Hindlimb muscle (tissue), 1 donor: ENCODE measurements around the gene ZFAND4. TPM values are rescaled to one million over a fixed set of nuclear protein-coding genes. Genes with fewer than 3 reads are reported as not detected.
"Not testable (repeated sequence)": the region's sequence is repeated elsewhere in the genome, so short reads cannot be mapped to it uniquely, and the experiment has no call there.

Experiments used
- DNase-seq: peaks from one replicate; pipeline ENCODE4 v3.0.0-alpha.2; 2013
- polyA plus RNA-seq: library from polyadenylated mRNA; unstranded; fragments of 120-200 nt; gene quantifications from one replicate; pipeline ENCODE4 v1.2.1, GENCODE V29; 2013; ENCODE audit not compliant: insufficient read length

Gene ZFAND4
- polyA plus RNA-seq, result 10.0 TPM

DNA sequence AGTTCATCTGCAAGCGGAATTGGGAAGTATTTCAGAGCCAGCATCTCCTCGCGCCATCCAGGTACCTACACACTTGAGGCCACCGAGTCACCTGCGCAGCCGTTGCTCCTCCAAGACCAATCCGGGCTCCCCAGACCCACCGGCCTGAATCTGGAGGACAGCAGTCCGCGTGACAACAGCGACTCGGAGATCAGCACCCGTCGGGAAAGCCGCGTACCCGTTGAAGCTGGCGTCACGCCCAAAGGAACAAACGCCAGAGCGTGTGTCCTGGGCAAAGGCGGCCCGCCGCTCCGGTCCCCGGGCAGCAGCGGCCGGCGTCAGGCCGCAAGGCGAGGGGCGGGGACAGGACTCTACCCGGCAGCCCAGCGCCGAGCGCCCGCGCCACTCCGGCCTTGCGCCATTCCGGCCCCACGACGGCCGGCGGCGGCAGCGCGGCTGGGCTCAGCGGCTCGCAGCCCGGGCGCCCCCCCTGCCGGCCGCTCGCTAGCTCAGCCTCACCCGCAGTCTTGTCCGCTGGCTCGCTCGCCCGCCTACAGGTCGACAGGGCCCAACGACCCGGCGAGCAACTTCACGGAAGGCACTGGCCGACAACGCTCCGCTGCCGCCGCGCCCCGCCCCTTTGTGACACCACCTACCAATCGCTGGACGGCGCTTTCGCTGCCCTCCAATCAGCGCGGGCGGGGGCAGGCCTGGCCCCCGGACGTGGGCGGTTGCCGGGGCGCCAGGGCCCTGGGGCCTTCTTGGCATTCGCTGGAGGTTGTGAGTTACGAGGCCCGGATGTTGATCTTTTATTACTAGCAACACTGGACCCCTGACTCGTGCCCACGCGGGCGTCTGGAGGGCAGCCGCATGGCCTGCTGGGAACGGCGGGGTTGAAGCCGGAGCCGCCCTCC is at the start of gene ZFAND4:
Gene ZFAND4, minus strand, starts transcription at position 592 of the 893 bp plus-strand sequence. CDS start 9,047 bp downstream, outside the sequence.
- peak; percentile 93 for DNase-seq

DNA sequence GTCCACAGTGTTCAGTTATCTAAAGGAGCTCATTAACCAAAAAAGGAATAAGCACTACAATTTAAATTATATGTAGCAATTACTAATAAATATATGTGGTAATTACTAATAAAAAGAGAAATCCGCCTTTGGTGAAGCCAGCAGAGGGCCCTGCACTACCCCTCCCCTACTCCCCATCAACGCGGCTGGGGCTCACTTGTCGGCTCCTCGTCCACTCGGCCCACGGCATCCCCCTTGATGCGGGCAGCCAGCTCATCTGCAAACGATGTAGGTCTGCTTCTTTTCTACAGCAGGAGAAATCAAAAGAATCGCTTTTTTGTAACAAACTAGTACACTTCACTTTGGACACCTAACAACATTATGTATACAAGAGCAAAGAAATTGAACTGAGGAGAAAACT is 48.9 kb upstream of the ZFAND4 start:
- DNase-seq, result not testable (repeated sequence)

DNA sequence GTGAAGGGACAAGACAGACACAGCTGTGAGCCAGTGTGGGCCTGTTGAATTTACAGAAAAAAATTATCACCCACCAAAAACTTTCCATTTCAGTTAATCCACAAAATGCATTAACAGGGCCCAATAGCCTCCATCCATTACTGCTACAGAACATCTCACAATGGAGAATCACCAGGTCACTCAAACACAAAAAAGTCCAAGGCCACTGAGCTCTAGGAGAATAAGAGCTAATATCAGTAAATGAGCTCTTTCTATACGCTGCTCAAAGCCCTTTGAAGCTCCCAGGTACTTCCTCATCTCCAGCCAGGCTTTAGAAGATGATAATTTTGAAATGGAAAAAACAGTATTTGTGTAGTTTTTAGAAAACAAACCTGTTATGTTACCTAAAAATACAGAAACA is 45.1 kb upstream of the ZFAND4 start:
- DNase-seq, result not testable (repeated sequence)

DNA sequence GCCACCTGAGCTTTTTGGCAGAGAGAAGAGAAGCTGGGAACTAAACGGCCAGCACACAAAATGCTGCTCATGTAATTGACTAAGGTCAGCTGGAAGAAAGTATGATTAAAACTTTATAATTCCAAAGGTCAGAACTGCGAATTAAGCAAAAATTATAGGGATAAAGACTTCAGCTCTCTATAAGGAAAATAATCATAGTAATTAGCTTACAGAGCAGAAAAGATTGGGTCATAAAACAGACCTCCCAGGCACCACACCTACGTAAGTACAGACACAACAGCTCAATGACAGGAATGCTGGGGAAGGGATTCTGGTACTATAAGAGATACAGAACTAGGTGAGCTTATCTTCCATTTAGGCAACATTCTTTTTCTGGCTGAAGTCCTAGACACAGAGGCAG is 44.5 kb upstream of the ZFAND4 start:
- DNase-seq, result not testable (repeated sequence)

DNA sequence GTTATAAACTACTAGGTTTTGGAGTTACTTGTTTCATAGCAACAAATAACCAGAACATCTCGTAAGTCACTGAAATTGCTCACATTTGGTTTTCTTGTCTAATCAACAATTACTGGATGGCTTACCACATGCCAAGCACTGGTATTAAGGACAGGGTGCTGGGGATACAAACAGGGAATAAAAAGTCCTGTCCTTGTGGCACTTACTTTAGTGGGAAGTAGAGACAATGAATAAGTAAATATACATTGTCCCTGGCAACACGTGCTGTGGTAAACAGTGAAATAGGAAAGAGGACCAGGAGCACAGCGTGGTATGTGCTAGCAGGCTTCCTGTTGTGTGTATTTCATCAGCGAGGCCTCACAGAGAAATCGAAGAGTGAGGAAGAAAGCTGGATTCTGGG is 38.7 kb upstream of the ZFAND4 start:
- DNase-seq, result not testable (repeated sequence)

DNA sequence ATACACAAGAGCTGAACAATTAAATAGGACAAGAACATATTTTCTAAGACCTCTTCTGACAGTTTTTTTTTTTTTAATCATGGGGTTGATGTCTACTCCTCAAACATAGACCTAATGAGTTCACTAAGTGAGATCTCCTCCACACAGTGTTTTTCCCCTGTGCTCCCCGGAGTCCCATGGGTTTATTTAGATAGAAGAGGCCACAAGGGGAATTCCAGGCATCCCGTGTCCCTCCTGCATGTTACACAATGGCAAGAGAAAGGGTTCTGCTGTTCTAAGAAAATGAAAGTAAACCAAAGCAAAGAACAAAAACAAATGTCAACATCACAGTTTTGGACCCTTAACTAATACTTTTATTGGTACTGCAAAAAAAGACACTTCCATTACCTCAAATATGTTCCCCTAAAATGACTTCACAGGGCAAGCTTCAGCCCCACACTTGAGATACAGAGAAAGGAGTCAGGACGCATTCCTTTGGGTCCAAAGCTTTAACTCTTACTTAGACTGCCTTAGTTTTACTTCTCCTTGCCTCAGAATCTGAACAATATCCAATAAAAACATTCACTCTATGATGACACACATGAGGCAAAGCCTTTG is 37.7 kb upstream of the ZFAND4 start:
- not testable (repeated sequence) for DNase-seq

DNA sequence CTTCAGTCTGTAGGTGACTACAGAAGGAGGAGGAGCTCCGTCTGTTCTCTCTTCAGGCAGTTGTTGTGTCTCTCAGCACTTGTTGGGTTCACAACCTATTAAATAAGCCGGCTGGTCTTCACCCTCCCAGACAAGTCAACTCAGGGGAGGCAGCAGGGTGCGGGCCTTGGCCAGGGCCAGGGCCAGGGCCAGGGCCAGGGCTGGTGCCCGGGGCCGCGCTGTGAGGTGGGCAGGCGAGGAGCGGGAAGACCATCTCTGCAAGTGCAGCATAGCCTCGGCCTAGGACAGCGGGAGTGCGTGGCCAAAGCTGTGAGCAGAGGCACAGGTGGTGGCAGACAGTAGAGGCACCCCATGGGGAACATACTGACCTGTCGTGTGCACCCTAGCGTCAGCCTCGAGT is 5.9 kb upstream of the ZFAND4 start:
- DNase-seq, result not testable (repeated sequence)

DNA sequence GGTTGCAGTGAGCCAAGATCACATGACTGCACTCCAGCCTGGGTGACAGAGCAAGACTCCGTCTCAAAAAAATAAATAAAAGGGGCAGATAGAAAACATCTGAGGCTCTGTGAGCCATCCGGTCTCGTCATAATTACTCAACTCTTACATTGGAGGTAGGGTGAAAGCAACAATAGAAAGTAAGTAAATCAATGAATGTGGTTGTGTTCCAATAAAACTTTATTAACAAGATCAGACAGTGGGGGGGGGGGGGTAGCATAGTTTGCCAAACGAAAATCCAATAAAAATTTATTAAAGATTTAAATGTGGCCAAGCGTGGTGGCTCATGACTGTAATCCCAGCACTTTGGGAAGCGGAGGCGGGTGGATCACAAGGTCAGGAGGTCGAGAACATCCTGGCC is 2.8 kb upstream of the ZFAND4 start:
- DNase-seq, result no peak

DNA sequence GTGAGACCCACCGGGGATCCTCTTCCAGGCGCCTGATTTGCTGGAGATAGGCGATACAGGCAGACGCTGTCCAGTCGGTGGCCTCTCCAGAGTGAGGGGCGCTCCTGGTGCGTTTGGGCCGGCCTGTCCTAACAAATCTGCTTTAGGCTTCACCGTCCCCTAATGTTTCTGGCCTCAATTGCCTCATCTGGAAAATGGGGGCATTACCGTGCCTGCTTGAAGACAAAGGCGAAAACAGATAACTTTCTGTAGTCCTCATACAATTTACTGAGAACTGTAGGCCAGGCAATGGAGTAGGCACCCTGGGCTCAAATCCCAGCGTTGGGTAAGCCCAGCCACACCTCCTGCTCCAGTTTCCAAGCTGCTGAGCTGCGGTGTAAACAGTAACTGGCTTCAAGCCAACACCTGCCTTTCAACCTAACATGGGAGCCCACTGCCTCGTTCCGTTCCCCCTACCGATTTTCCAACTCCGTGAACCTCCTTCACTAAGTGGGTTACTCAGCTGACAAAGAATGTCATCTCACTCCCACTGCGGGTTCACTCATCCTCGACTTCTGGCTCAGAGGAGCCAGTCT is 589 bp upstream of the ZFAND4 start:
- peak; percentile 31 for DNase-seq

DNA sequence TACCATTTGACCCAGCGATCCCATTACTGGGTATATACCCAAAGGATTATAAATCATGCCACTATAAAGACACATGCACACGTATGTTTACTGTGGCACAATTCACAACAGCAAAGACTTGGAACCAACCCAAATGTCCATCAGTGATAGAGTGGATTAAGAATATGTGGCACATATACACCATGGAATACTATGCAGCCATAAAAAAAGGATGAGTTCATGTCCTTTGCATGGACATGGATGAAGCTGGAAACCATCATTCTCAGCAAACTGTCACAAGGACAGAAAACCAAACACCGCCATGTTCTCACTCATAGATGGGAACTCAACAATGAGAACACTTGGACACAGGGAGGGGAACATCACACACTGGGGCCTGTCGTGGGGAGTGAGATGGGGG is 1.3 kb downstream of the ZFAND4 start:
- DNase-seq, result not testable (repeated sequence)

DNA sequence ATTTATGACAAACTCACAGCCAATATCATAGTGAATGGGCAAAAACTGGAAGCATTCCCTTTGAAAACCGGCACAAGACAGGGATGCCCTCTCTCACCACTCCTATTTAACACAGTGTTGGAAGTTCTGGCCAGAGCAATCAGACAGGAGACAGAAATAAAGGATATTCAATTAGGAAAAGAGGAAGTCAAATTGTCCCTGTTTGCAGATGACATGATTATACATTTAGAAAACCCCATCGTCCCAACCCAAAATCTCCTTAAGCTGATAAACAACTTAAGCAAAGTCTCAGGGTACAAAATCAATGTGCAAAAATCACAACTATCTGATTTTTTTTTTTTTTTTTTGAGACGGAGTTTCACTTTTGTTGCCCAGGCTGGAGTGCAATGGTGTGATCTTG is 2.7 kb downstream of the ZFAND4 start:
- DNase-seq, result not testable (repeated sequence)

DNA sequence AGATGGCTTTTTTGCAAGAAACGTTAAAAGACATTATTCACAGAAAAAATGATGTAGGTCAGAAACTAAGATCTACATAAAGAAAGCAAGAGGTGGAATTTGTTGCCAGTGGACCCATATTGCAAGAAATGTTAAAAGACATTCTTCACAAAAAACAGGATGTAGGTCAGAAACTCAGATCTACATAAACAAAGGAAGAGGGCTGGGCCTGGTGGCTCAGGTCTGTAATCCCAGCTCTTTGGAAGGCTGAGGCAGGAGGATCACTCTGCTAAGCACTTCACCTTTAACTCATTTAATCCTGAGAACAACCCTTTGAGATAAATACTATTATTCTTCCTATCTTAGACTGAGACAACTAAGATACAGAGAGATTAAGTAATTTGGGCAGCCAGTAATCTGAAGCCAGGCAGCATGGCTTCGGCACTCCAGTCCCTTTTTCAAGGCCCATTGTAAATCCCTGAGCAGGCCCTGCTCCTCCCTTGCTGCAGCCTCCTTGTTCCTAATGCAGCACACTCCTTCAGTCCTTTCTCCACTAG is 11.6 kb downstream of the ZFAND4 start:
- no peak for DNase-seq

DNA sequence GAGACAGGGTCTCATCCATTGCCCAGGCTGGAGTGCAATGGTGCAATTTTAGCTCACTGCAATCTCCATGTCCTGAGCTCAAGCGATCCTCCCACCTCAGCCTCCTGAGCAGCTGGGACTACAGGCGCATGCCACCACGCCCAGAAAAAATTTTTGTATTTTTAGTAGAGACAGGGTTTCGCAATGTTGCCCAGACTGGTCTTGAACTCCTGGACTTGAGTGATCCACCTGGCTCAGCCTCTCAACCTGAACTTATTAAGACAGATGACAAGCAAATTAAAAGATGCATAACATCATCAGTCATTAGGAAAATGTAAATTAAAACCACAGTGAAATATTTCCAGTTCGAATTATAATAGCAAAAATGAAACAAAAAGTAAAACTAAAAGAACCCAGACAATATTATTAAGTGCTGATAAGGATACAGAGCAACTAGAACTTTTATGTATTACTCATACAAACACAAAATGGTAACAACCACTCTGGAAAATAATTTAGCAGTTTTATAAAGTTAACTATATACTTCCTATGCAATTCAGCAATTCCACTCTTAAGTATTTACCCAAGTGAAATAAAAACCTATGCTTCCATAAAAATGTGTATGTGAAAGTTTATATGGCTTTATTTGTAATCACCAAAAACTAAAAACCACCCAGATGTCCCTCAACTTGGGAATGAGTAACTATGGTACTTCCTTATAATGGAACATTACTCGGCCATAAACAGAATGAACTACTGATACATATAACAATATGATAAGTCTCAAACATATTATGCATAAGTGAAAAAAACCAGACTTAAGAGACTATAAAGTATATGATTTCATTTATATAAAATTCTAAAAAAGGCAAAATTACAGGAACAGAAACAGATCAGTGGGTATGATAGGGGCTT is 15.3 kb downstream of the ZFAND4 start:
- DNase-seq, result no peak

DNA sequence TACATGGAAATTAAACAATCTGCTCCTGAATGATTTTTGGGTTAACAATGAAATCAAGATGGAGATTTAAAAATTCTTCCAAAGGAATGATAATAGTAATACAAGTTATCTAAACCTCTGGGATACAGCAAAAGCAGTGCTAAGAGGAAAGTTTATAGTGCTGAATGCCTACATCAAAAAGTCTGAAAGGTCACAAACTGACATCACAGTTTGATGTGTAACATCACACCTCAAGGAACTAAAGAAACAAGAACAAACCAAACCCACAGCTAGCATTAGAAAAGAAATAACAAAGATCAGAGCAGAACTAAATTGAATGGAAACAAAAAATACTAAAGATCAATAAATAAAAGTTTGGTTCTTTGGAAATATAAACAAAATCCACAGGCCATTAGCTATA is 17.4 kb downstream of the ZFAND4 start:
- no peak for DNase-seq

DNA sequence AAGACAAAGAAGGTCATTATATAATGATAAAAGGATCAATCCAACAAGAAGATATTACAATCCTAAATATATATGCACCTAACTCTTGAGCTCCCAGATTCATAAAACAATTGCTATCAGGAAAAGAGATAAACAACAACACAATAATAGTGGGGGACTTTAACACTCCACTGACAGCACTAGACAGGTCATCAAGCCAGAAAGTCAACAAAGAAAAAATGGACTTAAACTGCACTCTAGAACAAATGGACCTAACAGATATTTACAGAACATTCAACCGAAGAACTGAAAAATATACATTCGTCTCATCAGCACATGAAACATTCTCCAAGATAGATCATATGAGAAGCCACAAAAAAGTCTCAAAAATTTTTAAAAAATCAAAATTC is 17.8 kb downstream of the ZFAND4 start:
- not testable (repeated sequence) for DNase-seq

DNA sequence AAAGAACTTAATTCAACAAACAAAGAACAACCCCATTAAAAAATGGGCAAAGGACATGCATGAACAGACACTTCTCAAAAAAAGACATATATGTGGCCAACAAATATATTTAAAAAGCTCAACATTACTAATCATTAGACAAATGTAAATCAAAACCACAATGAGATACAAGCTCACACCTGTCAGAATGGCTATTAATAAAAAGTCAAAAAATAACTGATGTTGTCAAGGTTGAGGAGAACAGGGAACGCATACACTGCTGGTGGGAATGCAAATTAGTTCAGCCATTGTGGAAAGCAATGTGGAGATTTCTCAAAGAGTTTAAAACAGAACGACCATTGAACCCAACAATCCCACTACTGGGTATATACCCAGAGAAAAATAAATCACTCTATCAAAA is 19.1 kb downstream of the ZFAND4 start:
- no peak for DNase-seq

DNA sequence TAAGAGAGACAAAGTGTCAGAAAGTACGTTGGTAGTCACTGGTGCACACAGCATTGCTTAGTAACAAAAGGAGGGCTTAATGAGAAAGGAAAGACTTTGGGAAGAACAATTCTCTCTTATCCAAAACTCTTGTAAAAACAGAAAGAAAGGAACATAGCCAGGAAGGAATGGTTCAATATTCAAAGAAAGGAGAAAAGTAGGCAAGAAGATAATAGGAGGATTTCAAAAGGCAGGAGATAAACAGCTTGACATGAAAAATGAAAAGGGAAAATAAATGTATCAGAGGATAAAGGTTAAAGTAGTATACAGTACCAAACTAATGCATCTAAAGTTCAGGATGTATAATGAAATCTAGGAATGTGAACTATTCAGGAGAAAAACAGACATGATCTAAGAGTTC is 20.1 kb downstream of the ZFAND4 start:
- no peak for DNase-seq

DNA sequence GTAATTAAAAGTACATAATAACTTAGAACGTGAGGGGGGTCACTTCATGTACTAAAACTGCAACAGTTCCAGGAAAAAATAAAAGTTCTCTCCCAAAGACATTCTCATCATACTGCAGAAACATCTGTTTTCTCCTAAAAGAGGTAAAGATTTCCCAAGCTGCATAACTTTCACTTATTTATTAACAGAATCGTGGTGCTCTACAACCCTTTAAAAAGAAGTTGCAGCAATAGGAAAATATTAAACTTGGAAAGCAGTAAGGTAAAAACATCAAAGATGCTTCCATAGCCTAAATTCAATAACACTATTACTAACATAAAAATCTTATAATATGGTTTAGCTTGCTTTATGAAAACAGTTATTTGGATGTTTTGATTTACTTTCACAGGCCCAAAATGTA is 23.3 kb downstream of the ZFAND4 start:
- DNase-seq, result no peak

DNA sequence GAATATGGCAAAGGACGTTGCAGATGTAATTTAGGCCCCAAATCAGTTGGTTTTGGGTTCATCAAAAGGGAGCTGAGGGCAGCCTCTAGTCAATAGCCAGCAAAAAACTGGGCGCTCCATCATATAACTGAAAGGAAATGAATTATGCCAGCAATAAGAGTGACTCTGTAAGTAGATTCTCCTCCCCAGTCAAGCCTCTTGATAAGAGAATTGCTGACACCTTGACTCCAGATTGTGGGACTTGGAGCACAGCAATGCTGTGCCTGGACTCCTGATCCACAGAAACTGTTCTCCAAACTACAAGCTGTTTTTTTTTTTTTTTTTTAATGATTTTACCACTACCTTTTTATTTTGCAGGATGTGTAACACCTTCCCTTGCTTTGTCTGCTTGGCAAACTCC is 25.5 kb downstream of the ZFAND4 start:
- DNase-seq, result no peak

DNA sequence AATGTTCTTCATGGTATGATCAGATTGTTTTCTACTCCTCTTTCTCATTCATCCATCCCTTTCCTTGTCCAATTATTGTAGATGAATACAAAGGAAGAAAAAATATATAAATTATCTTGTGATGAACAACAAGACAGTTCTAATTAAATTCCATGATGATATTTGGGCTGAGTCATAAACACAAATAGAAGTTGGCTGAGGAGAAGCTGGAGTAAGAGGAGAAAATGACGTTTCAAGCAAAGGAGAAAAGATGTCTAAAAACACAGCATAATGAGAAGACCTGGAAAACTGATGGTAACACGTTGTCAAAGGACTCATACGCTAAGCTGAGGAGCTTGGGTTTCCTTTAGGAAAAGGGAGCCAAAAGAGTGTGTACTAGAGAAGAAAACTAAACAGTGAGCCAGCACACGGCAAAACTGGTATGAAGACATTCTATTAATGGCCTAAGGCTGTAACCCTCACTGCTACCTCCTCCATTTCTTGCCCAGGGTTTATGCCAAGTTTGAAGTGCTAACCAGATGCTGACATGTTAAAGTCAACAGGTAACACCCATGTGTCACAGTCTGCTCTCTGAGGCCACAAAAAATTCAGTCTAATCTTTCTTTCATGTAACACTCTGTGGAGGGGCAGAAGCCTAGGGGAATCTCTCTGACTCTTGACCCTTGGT is 26.1 kb downstream of the ZFAND4 start:
- no peak for DNase-seq

DNA sequence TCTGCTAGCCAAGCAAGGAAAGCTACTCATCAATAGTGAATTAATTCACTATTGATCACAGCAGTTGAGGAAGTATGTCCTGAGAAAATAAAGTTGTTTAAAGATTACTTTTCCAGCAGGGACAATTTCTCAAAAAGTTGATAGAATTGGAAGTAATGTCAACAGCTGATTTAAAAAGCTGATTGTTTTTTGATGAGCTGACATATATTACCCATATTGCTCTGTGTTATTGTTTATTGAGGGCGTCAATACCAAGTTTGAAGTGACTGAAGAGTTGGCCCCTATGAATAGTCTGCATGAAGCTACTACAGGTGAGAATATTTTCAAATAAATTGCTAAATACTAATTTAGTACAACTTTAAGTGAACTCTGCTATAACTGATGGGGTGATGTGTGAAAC is 28.0 kb downstream of the ZFAND4 start:
- no peak for DNase-seq

DNA sequence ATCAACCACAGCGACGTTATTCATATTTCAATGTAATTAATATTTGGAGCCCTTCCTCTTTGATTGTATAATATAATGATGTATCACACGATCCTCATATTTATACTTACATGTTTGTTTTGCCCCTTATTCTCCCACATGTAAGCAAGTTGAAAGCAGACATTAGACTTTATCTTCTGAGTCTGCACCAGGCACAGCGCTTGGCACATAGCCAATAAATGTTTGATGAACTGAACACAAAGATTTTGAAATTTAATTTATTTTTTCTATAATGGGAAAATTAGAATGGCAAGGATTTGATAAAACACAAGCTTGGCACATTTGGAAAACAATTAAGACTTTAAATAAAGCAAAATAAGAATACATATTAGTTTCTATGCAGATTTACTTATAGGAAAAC is 31.6 kb downstream of the ZFAND4 start:
- no peak for DNase-seq
